H9 (cell line): ENCODE measurements around the gene SCNN1G. TPM values are rescaled to one million over a fixed set of nuclear protein-coding genes. Genes with fewer than 3 reads are reported as not detected.

Source experiments
- DNase-seq: peaks from one replicate; pipeline ENCODE4 v3.0.0-alpha.2; 2017
- H2AFZ ChIP-seq: one replicate; pipeline ENCODE4 v1.6.1; 2013; ENCODE audit warnings: mild to moderate bottlenecking, low read length, control low read depth, moderate library complexity
- H2AK5ac ChIP-seq: 2 replicates; pipeline ENCODE4 v1.6.1; 2013; ENCODE audit warnings: low read length, control low read depth, mixed read lengths; ENCODE audit not compliant: insufficient read length
- H2BK120ac ChIP-seq: one replicate; pipeline ENCODE4 v1.6.1; 2013; ENCODE audit warnings: low read depth, mild to moderate bottlenecking, low read length, control low read depth, inconsistent platforms; ENCODE audit not compliant: poor library complexity, severe bottlenecking
- H2BK12ac ChIP-seq: 2 replicates; pipeline ENCODE4 v1.6.1; 2013; ENCODE audit warnings: low read length, control low read depth, mixed read lengths, low read depth; ENCODE audit not compliant: insufficient read length
- H2BK15ac ChIP-seq: 2 replicates; pipeline ENCODE4 v1.6.1; 2013; ENCODE audit warnings: low read depth, low read length, control low read depth
- H2BK20ac ChIP-seq: one replicate; pipeline ENCODE4 v1.6.1; 2013; ENCODE audit warnings: low read depth, mild to moderate bottlenecking, low read length, control low read depth, inconsistent platforms; ENCODE audit not compliant: poor library complexity, severe bottlenecking
- H2BK5ac ChIP-seq: 2 replicates; pipeline ENCODE4 v1.6.1; 2013; ENCODE audit warnings: low read length, control low read depth, mixed read lengths; ENCODE audit not compliant: insufficient read length
- H3K14ac ChIP-seq: 2 replicates; pipeline ENCODE4 v1.6.1; 2013; ENCODE audit warnings: low read length, control low read depth; ENCODE audit not compliant: insufficient read depth
- H3K18ac ChIP-seq: 2 replicates; pipeline ENCODE4 v1.6.1; 2013; ENCODE audit warnings: low read depth, mild to moderate bottlenecking, mixed read lengths, low read length, control low read depth; ENCODE audit not compliant: insufficient read length
- H3K23ac ChIP-seq: 2 replicates; pipeline ENCODE4 v1.6.1; 2013; ENCODE audit warnings: low read length, control low read depth, mixed read lengths, low read depth; ENCODE audit not compliant: insufficient read length
- H3K23me2 ChIP-seq: 2 replicates; pipeline ENCODE4 v1.6.1; 2013; ENCODE audit warnings: low read depth, mild to moderate bottlenecking, mixed read lengths, low read length, control low read depth; ENCODE audit not compliant: insufficient read length, poor library complexity, severe bottlenecking
- H3K27ac ChIP-seq: 2 replicates; pipeline ENCODE4 v1.5.1; 2013; ENCODE audit warnings: low read length, control low read depth, mixed read lengths, low read depth; ENCODE audit not compliant: insufficient read length
- H3K27me3 ChIP-seq: 2 replicates; pipeline ENCODE4 v1.6.1; 2013; ENCODE audit warnings: low read length, control low read depth, inconsistent platforms; ENCODE audit not compliant: insufficient read depth
- H3K4ac ChIP-seq: 2 replicates; pipeline ENCODE4 v1.6.1; 2013; ENCODE audit warnings: low read depth, mild to moderate bottlenecking, control low read depth, inconsistent platforms, low read length, moderate library complexity
- H3K4me1 ChIP-seq: 2 replicates; pipeline ENCODE4 v1.6.1; 2013; ENCODE audit warnings: low read length, control low read depth, inconsistent platforms; ENCODE audit not compliant: insufficient read depth
- H3K4me2 ChIP-seq: 2 replicates; pipeline ENCODE4 v1.6.1; 2013; ENCODE audit warnings: low read length, control low read depth, mixed read lengths; ENCODE audit not compliant: insufficient read length, insufficient read depth
- H3K56ac ChIP-seq: 2 replicates; pipeline ENCODE4 v1.6.1; 2013; ENCODE audit warnings: low read depth, mild to moderate bottlenecking, mixed read lengths, low read length, control low read depth; ENCODE audit not compliant: insufficient read length
- H3K79me1 ChIP-seq: 2 replicates; pipeline ENCODE4 v1.6.1; 2013; ENCODE audit warnings: low read depth, mild to moderate bottlenecking, moderate library complexity, low read length, control low read depth, inconsistent platforms; ENCODE audit not compliant: insufficient read depth, poor library complexity, severe bottlenecking
- H3K79me2 ChIP-seq: 2 replicates; pipeline ENCODE4 v1.6.1; 2013; ENCODE audit warnings: low read length, control low read depth, inconsistent platforms; ENCODE audit not compliant: insufficient read depth
- H3K9ac ChIP-seq: 2 replicates; pipeline ENCODE4 v1.6.1; 2013; ENCODE audit warnings: low read length, control low read depth, mixed read lengths; ENCODE audit not compliant: insufficient read length; ENCODE audit errors: extremely low read depth
- H3K9me3 ChIP-seq: one replicate; pipeline ENCODE4 v1.6.1; 2013; ENCODE audit warnings: low read depth, low read length, inconsistent platforms; ENCODE audit not compliant: control insufficient read depth
- H3T11ph ChIP-seq: one replicate; pipeline ENCODE4 v1.6.1; 2013; ENCODE audit warnings: mild to moderate bottlenecking, low read length, control low read depth, inconsistent platforms
- H4K20me1 ChIP-seq: one replicate; pipeline ENCODE4 v1.6.1; 2013; ENCODE audit not compliant: control insufficient read depth, insufficient read length, insufficient read depth
- H4K5ac ChIP-seq: 2 replicates; pipeline ENCODE4 v1.6.1; 2013; ENCODE audit warnings: low read depth, mild to moderate bottlenecking, mixed read lengths, low read length, control low read depth; ENCODE audit not compliant: insufficient read length
- H4K8ac ChIP-seq: replicated peaks from 2 replicates; pipeline ENCODE4 v1.6.1; 2013; ENCODE audit warnings: low read length, control low read depth, mixed read lengths, low read depth; ENCODE audit not compliant: insufficient read length
- H4K91ac ChIP-seq: 2 replicates; pipeline ENCODE4 v1.6.1; 2013; ENCODE audit warnings: low read depth, mild to moderate bottlenecking, moderate library complexity, mixed read lengths, low read length, control low read depth; ENCODE audit not compliant: insufficient read length
- H3K27ac Mint-ChIP-seq, 3 experiments: 2 replicates in 2 of 3; 3 replicates in 1 of 3; pipeline ENCODE4 v1.8.0; 2020 to 2021; ENCODE audit warnings: mixed read lengths in 3 of 3, mild to moderate bottlenecking in 1 of 3, moderate library complexity in 1 of 3
- H3K27me3 Mint-ChIP-seq: 2 replicates; pipeline ENCODE4 v1.8.0; 2021; ENCODE audit warnings: low read depth, mild to moderate bottlenecking, moderate library complexity, mixed read lengths
- H3K36me3 Mint-ChIP-seq, 3 experiments: 2 replicates in 2 of 3; 3 replicates in 1 of 3; pipeline ENCODE4 v1.8.0; 2020 to 2021; ENCODE audit warnings: low read depth in 3 of 3, mixed read lengths in 3 of 3; ENCODE audit not compliant: insufficient read depth in 1 of 3
- H3K4me1 Mint-ChIP-seq, 2 experiments: 2 replicates each; pipeline ENCODE4 v1.8.0; 2020; ENCODE audit warnings: mixed read lengths in 2 of 2
- H3K4me3 Mint-ChIP-seq, 2 experiments: 2 replicates in 1 of 2; 3 replicates in 1 of 2; pipeline ENCODE4 v1.8.0; 2020 to 2021; ENCODE audit warnings: mild to moderate bottlenecking in 2 of 2, mixed read lengths in 2 of 2, moderate library complexity in 1 of 2
- H3K9me3 Mint-ChIP-seq, 2 experiments: 2 replicates in 1 of 2; 3 replicates in 1 of 2; pipeline ENCODE4 v1.8.0; 2020; ENCODE audit warnings: mild to moderate bottlenecking in 2 of 2, mixed read lengths in 2 of 2, moderate library complexity in 1 of 2
- WGBS: extraction: QIAGEN DNeasy Blood & Tissue Kit; methylation state at CpG from one replicate; pipeline ENCODE4 v1.1.7; 2013; ENCODE audit warnings: missing lambda C conversion rate, low lambda C conversion rate, mixed read lengths; ENCODE audit not compliant: insufficient read length; ENCODE audit errors: extremely low coverage; 5-methylcytosine and 5-hydroxymethylcytosine counted together
- total RNA-seq: library from RNA; stranded (reverse); gene quantifications from 2 replicates; pipeline ENCODE4 v1.2.1, GENCODE V29; 2021
- TF ChIP-seq, protein P1 (sequence below): fragments of 200-600 bp; sonication (generic); conservative IDR thresholded peaks from 3 replicates; pipeline ENCODE4 v1.8.0; 2021; ENCODE audit warnings: antibody characterized with exemption, mild to moderate bottlenecking

Gene SCNN1G
- total RNA-seq, 1 experiment from 2014 or later: 0.74 TPM

DNA sequence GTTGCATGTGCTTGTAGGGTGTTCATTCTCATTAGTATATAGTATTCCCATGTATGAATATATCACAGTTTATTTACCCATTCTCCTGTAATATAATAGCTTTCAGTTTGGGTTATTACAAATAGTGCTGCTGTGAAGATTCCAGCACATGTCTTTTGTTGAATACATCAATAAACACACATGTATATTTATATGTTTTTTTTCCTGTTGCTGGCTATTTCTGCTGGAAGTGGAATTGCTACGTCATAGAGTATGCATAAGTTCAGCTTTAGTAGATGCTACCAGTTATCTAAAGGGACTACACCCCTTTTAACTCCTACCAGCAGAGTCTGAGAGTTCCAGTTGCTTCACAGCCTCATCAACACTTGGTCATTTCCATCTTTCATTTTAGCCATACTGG, 67.3 kb downstream of the SCNN1G start:
- H3K4me1 Mint-ChIP-seq: no peaks in the 10 kb centered on the region
- WGBS: no CpG with 5 or more reads among the region's 1 CpG
- Histone ChIP-seq H2AFZ (no peak overlapping the region), H3K79me2 (no peaks in the 10 kb centered on the region), H3K9ac (no peak overlapping the region), H3K27me3 (no peaks in the 10 kb centered on the region), H3K18ac (no peak overlapping the region), H3K4me2 (no peak overlapping the region), H3T11ph (no peak overlapping the region), H4K5ac (no peak overlapping the region), H2BK5ac (no peak overlapping the region), H4K20me1 (no peaks in the 10 kb centered on the region), H3K14ac (no peak overlapping the region), H2AK5ac (no peak overlapping the region), H3K4me1 (no peaks in the 10 kb centered on the region), H3K23ac (no peak overlapping the region), H3K56ac (no peak overlapping the region), H2BK12ac (no peak overlapping the region), H3K27ac (no peak overlapping the region), H2BK20ac (no peak overlapping the region), H3K79me1 (no peaks in the 10 kb centered on the region), H4K8ac (no peak overlapping the region), H3K4ac (no peak overlapping the region), H2BK15ac (no peak overlapping the region), H3K23me2 (no peaks in the 10 kb centered on the region), H4K91ac (no peak overlapping the region), H3K9me3 (no peaks in the 10 kb centered on the region), H2BK120ac (no peak overlapping the region)
- peaks cover 10 to 13% of the 10 kb centered on the region in 2 experiments; a peak in 4 of 5 replicates for H3K9me3 Mint-ChIP-seq
- TF ChIP-seq, protein P1, sequence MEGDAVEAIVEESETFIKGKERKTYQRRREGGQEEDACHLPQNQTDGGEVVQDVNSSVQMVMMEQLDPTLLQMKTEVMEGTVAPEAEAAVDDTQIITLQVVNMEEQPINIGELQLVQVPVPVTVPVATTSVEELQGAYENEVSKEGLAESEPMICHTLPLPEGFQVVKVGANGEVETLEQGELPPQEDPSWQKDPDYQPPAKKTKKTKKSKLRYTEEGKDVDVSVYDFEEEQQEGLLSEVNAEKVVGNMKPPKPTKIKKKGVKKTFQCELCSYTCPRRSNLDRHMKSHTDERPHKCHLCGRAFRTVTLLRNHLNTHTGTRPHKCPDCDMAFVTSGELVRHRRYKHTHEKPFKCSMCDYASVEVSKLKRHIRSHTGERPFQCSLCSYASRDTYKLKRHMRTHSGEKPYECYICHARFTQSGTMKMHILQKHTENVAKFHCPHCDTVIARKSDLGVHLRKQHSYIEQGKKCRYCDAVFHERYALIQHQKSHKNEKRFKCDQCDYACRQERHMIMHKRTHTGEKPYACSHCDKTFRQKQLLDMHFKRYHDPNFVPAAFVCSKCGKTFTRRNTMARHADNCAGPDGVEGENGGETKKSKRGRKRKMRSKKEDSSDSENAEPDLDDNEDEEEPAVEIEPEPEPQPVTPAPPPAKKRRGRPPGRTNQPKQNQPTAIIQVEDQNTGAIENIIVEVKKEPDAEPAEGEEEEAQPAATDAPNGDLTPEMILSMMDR: no peak
- DNase-seq: no peak
- H3K27ac Mint-ChIP-seq: no peak overlapping the region
- H3K27me3 Mint-ChIP-seq: no peaks in the 10 kb centered on the region; the same call in 1 of the 2 replicates
- no peak overlapping the region for H3K4me3 Mint-ChIP-seq
- H3K36me3 Mint-ChIP-seq: no peaks in the 10 kb centered on the region; a peak in 2 of 7 replicates
